ENCODE measurements around the gene CNTN2.

Gene CNTN2

DNA sequence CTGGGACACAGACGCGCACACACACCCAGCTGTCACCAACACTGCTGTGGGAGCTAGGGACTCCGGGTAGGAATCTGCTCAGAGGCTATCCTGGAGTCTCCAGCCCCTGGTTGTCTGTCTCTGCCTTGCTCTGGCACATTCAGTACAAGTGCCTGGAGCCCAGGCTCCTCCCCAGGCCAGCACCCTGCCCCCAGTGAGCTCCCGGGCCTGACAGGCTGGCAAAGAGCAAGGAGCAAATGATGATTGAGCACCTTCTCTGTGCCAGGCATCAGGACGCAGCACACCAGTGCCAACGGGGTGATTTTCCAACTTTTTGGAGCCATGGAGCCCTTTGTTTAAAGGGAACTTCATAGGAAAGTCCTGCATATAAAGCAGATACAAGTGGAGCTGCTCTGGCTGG, 6.5 kb downstream of the CNTN2 start:
- H3K9me2 ChIP-seq (replicated peaks; ENCODE audit: insufficient read depth, low read length), result no peaks in the 10 kb centered on the region
- H4K20me1 ChIP-seq (ENCODE audit: insufficient read depth, low read length), result no peaks in the 10 kb centered on the region
- H3K9me3 ChIP-seq (replicated peaks; ENCODE audit: insufficient read depth, low read length), result no peaks in the 10 kb centered on the region
- no peaks in the 10 kb centered on the region for H3K4me1 ChIP-seq (ENCODE audit: low read length)
- no peaks in the 10 kb centered on the region for H3F3A ChIP-seq (ENCODE audit: insufficient read depth, low read length)
- peaks cover 79% of the 10 kb centered on the region for H3K27me3 ChIP-seq (replicated peaks; ENCODE audit: insufficient read depth, low read length)
- no peak overlapping the region for H3K4me3 ChIP-seq (ENCODE audit: low read length)
- no peaks in the 10 kb centered on the region for H3K36me3 ChIP-seq (replicated peaks; ENCODE audit: insufficient read depth, low read length)
- DNase-seq, result no peak
- H3K79me2 ChIP-seq (ENCODE audit: low read length), result no peaks in the 10 kb centered on the region
- no peak overlapping the region for H2AFZ ChIP-seq (ENCODE audit: low read length)
- TF ChIP-seq EZH2 (optimal IDR thresholded peaks at IDR 0.05; ENCODE audit: low read depth, low read length) (no peak), EZH2phosphoT487 (IDR thresholded peaks at IDR 0.05; ENCODE audit: low read length) (no peak)
- TF ChIP-seq, protein P1, sequence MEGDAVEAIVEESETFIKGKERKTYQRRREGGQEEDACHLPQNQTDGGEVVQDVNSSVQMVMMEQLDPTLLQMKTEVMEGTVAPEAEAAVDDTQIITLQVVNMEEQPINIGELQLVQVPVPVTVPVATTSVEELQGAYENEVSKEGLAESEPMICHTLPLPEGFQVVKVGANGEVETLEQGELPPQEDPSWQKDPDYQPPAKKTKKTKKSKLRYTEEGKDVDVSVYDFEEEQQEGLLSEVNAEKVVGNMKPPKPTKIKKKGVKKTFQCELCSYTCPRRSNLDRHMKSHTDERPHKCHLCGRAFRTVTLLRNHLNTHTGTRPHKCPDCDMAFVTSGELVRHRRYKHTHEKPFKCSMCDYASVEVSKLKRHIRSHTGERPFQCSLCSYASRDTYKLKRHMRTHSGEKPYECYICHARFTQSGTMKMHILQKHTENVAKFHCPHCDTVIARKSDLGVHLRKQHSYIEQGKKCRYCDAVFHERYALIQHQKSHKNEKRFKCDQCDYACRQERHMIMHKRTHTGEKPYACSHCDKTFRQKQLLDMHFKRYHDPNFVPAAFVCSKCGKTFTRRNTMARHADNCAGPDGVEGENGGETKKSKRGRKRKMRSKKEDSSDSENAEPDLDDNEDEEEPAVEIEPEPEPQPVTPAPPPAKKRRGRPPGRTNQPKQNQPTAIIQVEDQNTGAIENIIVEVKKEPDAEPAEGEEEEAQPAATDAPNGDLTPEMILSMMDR (IDR thresholded peaks at IDR 0.05; ENCODE audit: low read length), result no peak
- H3K9ac ChIP-seq (ENCODE audit: low read length), result no peak overlapping the region
- no peak overlapping the region for H3K27ac ChIP-seq (ENCODE audit: low read length)
- H3K4me2 ChIP-seq (ENCODE audit: low read depth, low read length), result no peak overlapping the region

DNA sequence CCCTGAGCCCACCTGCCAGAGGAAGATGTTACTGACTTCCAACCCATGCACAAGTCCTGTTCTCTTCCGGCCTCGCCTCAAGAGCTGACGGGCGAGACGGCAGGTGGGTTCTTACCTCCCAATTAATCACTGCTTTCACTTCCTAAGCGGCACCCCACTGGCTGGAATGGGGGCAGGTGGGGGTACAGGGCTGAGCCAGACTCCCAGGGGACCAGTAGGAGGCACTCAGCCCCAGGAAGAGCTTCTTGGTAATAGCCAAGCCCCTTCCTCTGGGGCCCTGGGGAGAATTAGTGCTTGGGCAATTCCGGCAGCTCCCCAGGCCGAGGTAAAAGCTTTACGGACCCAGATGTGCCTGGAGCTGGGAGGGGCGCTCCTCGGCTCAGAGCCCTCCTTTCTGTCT, 9.7 kb downstream of the CNTN2 start:
- Histone ChIP-seq H3K4me3 (ENCODE audit: low read length) (no peak overlapping the region), H3K4me2 (ENCODE audit: low read depth, low read length) (no peak overlapping the region), H3K27me3 (replicated peaks; ENCODE audit: insufficient read depth, low read length) (peaks cover 72% of the 10 kb centered on the region), H3K79me2 (ENCODE audit: low read length) (no peaks in the 10 kb centered on the region), H3K4me1 (ENCODE audit: low read length) (no peaks in the 10 kb centered on the region), H3K9me2 (replicated peaks; ENCODE audit: insufficient read depth, low read length) (no peaks in the 10 kb centered on the region), H3K27ac (ENCODE audit: low read length) (no peak overlapping the region), H2AFZ (ENCODE audit: low read length) (no peak overlapping the region), H3F3A (ENCODE audit: insufficient read depth, low read length) (no peaks in the 10 kb centered on the region), H3K9me3 (replicated peaks; ENCODE audit: insufficient read depth, low read length) (no peaks in the 10 kb centered on the region), H3K9ac (ENCODE audit: low read length) (no peak overlapping the region), H4K20me1 (ENCODE audit: insufficient read depth, low read length) (no peaks in the 10 kb centered on the region), H3K36me3 (replicated peaks; ENCODE audit: insufficient read depth, low read length) (no peaks in the 10 kb centered on the region)
- no peak for TF ChIP-seq EZH2phosphoT487 (IDR thresholded peaks at IDR 0.05; ENCODE audit: low read length)
- TF ChIP-seq, protein P1 (IDR thresholded peaks at IDR 0.05; ENCODE audit: low read length), result no peak
- TF ChIP-seq EZH2 (optimal IDR thresholded peaks at IDR 0.05; ENCODE audit: low read depth, low read length), result no peak
- no peak for DNase-seq

DNA sequence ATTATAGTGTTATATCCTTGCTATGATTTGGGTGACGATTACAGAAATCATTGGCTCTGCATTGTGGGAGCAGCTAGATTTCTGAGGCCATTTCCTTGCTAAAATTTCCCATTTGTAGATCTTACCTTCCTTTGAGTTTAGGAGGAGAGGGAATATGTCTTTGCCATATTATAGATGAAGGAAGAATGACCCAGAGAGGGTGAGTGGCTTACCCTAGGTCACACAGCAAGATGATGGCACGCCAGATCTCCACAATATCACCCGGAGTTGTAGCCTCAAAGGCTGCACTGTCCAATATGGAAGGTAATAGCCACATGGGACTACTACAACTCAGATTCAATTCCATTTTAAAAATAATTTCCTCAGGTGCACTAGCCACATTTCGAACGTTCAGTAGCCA, 10.3 kb downstream of the CNTN2 start:
- no peak overlapping the region for H2AFZ ChIP-seq (ENCODE audit: low read length)
- no peak overlapping the region for H3K4me3 ChIP-seq (ENCODE audit: low read length)
- H3K9me3 ChIP-seq (replicated peaks; ENCODE audit: insufficient read depth, low read length), result no peaks in the 10 kb centered on the region
- no peak overlapping the region for H3K9ac ChIP-seq (ENCODE audit: low read length)
- no peak overlapping the region for H3K27ac ChIP-seq (ENCODE audit: low read length)
- no peaks in the 10 kb centered on the region for H3K79me2 ChIP-seq (ENCODE audit: low read length)
- H3K4me2 ChIP-seq (ENCODE audit: low read depth, low read length), result no peak overlapping the region
- H3K27me3 ChIP-seq (replicated peaks; ENCODE audit: insufficient read depth, low read length), result peaks cover 69% of the 10 kb centered on the region
- TF ChIP-seq EZH2phosphoT487 (IDR thresholded peaks at IDR 0.05; ENCODE audit: low read length) (no peak), EZH2 (optimal IDR thresholded peaks at IDR 0.05; ENCODE audit: low read depth, low read length) (no peak)
- TF ChIP-seq, protein P1 (IDR thresholded peaks at IDR 0.05; ENCODE audit: low read length), result no peak
- no peaks in the 10 kb centered on the region for H3K4me1 ChIP-seq (ENCODE audit: low read length)
- H3K36me3 ChIP-seq (replicated peaks; ENCODE audit: insufficient read depth, low read length), result no peaks in the 10 kb centered on the region
- no peaks in the 10 kb centered on the region for H3F3A ChIP-seq (ENCODE audit: insufficient read depth, low read length)
- H3K9me2 ChIP-seq (replicated peaks; ENCODE audit: insufficient read depth, low read length), result no peaks in the 10 kb centered on the region
- no peak for DNase-seq
- H4K20me1 ChIP-seq (ENCODE audit: insufficient read depth, low read length), result no peaks in the 10 kb centered on the region

Measured in MM.1S (cell line).